ENCODE results near the gene RASSF8. TPM values are rescaled to one million over a fixed set of nuclear protein-coding genes. Genes with fewer than 3 reads are reported as not detected.

Gene RASSF8
- total RNA-seq, 1 donor from 2014 or later: 50.5 TPM

DNA sequence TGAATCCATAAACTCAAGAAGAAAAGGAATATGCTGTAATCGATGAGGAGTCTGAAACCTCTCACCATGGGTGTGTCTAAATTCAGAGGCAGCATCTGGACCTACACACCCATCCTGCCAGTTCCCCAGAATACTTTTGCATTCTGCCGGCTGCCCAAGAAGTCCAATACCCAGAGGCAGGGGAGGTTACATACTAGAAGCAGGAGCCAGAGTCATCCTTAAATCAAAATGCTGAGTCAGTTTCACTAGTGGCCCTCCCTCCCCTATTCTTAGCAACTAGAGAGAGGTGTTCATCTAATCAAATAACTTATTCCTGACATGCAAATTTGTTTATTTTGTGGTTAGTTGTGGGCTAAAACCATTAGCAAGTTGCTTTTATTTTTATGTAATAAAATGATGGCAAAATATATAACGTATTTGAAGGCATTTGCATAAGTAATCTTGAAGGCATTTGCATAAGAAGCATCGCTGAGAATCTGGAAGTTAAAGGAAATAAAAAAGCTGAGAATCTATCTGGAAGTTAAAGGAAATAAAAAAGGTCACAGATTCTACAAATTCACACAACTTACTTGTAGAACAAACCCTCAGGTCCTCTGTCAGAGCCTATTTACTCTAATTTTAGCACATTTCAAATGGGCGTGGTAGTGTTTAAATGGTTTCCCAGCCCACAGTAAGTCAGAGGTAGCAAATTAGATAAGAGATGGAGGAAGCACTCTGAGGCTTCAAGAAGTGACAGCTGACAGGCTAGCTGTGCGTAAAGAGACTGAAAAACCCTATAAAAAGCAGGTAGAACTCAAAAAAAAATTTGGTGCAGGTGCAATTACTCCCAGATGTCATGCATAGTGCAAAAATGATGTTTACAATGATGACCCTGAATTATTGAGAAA, 158.6 kb downstream of the RASSF8 start:
- no peaks in the 10 kb centered on the region for H3K36me3 Mint-ChIP-seq (ENCODE audit: low read depth)
- H3K27ac Mint-ChIP-seq (ENCODE audit: unreplicated experiment): no peak overlapping the region
- H3K9me3 Mint-ChIP-seq: no peaks in the 10 kb centered on the region
- peaks cover 74% of the 10 kb centered on the region for H3K27me3 Mint-ChIP-seq (ENCODE audit: low read depth)
- H3K4me1 Mint-ChIP-seq: peaks cover 22% of the 10 kb centered on the region
- peak overlapping the region; percentile 18 for H3K4me3 Mint-ChIP-seq
- TF ChIP-seq, protein P1, sequence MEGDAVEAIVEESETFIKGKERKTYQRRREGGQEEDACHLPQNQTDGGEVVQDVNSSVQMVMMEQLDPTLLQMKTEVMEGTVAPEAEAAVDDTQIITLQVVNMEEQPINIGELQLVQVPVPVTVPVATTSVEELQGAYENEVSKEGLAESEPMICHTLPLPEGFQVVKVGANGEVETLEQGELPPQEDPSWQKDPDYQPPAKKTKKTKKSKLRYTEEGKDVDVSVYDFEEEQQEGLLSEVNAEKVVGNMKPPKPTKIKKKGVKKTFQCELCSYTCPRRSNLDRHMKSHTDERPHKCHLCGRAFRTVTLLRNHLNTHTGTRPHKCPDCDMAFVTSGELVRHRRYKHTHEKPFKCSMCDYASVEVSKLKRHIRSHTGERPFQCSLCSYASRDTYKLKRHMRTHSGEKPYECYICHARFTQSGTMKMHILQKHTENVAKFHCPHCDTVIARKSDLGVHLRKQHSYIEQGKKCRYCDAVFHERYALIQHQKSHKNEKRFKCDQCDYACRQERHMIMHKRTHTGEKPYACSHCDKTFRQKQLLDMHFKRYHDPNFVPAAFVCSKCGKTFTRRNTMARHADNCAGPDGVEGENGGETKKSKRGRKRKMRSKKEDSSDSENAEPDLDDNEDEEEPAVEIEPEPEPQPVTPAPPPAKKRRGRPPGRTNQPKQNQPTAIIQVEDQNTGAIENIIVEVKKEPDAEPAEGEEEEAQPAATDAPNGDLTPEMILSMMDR (conservative IDR thresholded peaks at IDR 0.05): no peak
- no peak for DNase-seq (ENCODE audit: low read depth, low spot score)

- DNase-seq (ENCODE audit: low read depth, low spot score): no peak
- H3K9me3 Mint-ChIP-seq: no peaks in the 10 kb centered on the region
- no peaks in the 10 kb centered on the region for H3K36me3 Mint-ChIP-seq (ENCODE audit: low read depth)
- TF ChIP-seq, protein P1 (conservative IDR thresholded peaks at IDR 0.05): no peak
- H3K4me3 Mint-ChIP-seq: no peak overlapping the region
- peaks cover 72% of the 10 kb centered on the region for H3K27me3 Mint-ChIP-seq (ENCODE audit: low read depth)
- H3K4me1 Mint-ChIP-seq: peaks cover 17% of the 10 kb centered on the region
- H3K27ac Mint-ChIP-seq (ENCODE audit: unreplicated experiment): no peak overlapping the region
Observed at GRCh38 chr12:26118308-26118707, 159.8 kb downstream of the RASSF8 start.

- peak overlapping the region; percentile 50 for H3K4me3 Mint-ChIP-seq
- H3K9me3 Mint-ChIP-seq: no peaks in the 10 kb centered on the region
- TF ChIP-seq, protein P1 (conservative IDR thresholded peaks at IDR 0.05): peak; percentile 81
- H3K27me3 Mint-ChIP-seq (ENCODE audit: low read depth): peaks cover 80% of the 10 kb centered on the region
- H3K36me3 Mint-ChIP-seq (ENCODE audit: low read depth): no peaks in the 10 kb centered on the region
- no peak overlapping the region for H3K27ac Mint-ChIP-seq (ENCODE audit: unreplicated experiment)
- DNase-seq (ENCODE audit: low read depth, low spot score): no peak
- H3K4me1 Mint-ChIP-seq: peaks cover 17% of the 10 kb centered on the region
Observed at GRCh38 chr12:26119391-26119989, 161.0 kb downstream of the RASSF8 start.

DNA sequence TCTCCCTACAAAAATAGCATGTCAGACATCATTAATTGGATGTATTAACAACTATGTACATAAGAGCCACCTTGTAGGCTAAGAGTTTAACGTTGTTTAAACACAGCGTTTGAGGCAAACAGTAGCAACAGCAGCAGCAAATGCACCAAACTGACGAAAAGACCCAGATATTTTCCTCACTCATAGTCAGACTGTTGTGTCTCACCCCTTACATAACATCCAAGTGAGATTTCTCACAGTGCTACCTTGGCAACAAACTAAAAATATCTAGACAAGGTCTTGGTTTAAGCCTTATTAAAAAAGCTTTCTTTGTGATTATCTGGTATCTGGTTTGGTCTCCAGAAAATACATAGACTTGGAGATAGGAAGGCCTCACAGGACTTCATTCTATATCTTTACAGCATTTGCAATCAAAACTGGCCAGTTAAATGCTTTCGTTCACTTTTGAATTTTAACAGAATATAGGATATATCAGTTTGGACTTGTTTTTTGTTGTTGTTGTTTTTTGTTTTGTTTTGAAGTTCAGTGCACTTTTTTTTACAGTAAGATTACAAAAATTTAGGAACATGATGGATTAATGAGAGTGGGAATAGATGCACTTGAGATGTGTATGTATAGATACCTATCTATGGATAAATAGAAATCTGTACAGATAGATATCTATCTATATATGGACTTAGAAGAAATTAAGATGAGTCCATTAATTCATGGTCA, 162.2 kb downstream of the RASSF8 start:
- no peaks in the 10 kb centered on the region for H3K9me3 Mint-ChIP-seq
- TF ChIP-seq, protein P1 (conservative IDR thresholded peaks at IDR 0.05): no peak
- peak overlapping the region; percentile 83 for H3K4me3 Mint-ChIP-seq
- H3K27me3 Mint-ChIP-seq (ENCODE audit: low read depth): peaks cover 81% of the 10 kb centered on the region
- H3K36me3 Mint-ChIP-seq (ENCODE audit: low read depth): no peaks in the 10 kb centered on the region
- DNase-seq (ENCODE audit: low read depth, low spot score): no peak
- no peak overlapping the region for H3K27ac Mint-ChIP-seq (ENCODE audit: unreplicated experiment)
- H3K4me1 Mint-ChIP-seq: peaks cover 26% of the 10 kb centered on the region

DNA sequence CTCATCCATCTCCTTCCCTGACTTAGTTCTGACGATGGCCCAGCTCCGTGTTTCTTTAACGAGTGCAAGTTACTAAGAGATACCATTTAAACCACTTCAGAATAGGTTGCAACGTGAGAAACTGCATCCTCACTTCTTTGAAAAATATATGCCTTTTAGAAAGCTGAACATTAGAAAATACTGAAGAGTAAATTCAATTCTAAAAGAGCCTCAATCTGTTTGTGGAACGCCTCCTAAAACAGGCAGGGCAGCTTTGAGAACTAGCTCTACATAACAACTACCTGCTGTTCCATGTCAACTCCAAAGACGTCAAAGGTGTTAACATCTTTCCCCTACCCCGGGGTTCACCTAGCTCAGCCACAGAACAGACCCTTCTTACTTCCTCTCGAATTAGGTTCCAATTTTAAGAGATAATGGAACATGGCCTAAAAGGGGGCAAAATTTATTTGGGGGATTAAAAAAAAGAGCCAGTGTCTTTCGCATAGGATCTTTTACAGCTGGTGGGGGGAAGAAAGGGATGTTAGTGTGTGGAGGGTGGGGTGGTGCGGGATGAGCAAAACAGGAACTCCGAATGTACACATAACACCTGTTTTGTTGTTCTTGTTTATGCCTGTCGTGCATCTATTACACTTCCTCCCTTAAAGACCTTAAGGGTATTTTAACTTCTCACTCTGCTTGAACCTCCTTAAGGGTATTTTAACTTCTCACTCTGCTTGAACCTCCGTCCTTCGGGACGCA, 163.0 kb downstream of the RASSF8 start:
- DNase-seq (ENCODE audit: low read depth, low spot score): no peak
- TF ChIP-seq, protein P1 (conservative IDR thresholded peaks at IDR 0.05): no peak
- Mint-ChIP-seq H3K4me1 (peaks cover 26% of the 10 kb centered on the region), H3K27me3 (ENCODE audit: low read depth) (peaks cover 85% of the 10 kb centered on the region), H3K36me3 (ENCODE audit: low read depth) (no peaks in the 10 kb centered on the region), H3K9me3 (no peaks in the 10 kb centered on the region), H3K27ac (ENCODE audit: unreplicated experiment) (no peak overlapping the region), H3K4me3 (peak overlapping the region; percentile 83)
